Retinal pigment epithelial cell (primary cell): ENCODE results near the gene TAAR8.
"Not testable (repeated sequence)": the region's sequence is repeated elsewhere in the genome, so short reads cannot be mapped to it uniquely, and the experiment has no call there.

Source experiments
- DNase-seq: peaks from one replicate; pipeline ENCODE4 v3.0.0-alpha.2; 2010; ENCODE audit warnings: low read depth
- H3K4me3 ChIP-seq: 2 replicates; pipeline ENCODE4 v1.5.1; 2011; ENCODE audit warnings: mild to moderate bottlenecking, low read length, control low read depth, moderate library complexity
- CTCF ChIP-seq: conservative IDR thresholded peaks from 2 replicates; pipeline ENCODE4 v1.5.1; 2011; ENCODE audit warnings: low read depth, low read length, control low read depth, inconsistent platforms

TAAR8 gene

GRCh38 chr6:132524646-132525045, 27.8 kb upstream of the TAAR8 start:
- TF ChIP-seq CTCF = no peak
- DNase-seq = no peak

GRCh38 chr6:132525866-132526265, 26.6 kb upstream of the TAAR8 start:
- H3K4me3 ChIP-seq = no peak overlapping the region
- TF ChIP-seq CTCF = no peak
- no peak for DNase-seq

More at GRCh38 chr6:132524646-132525045, 27.8 kb upstream of the TAAR8 start:
- no peak overlapping the region for H3K4me3 ChIP-seq

GRCh38 chr6:132526461-132526860, 26.0 kb upstream of the TAAR8 start:
- DNase-seq = no peak
- TF ChIP-seq CTCF = no peak
- no peak overlapping the region for H3K4me3 ChIP-seq

- no peak for TF ChIP-seq CTCF
- DNase-seq = no peak
- H3K4me3 ChIP-seq = no peak overlapping the region
Measured at GRCh38 chr6:132527791-132528190, 24.7 kb upstream of the TAAR8 start.

GRCh38 chr6:132530293-132530974, 22.0 kb upstream of the TAAR8 start:
- H3K4me3 ChIP-seq = no peak overlapping the region
- DNase-seq = no peak
- TF ChIP-seq CTCF = peak; percentile 71

GRCh38 chr6:132534546-132534945, 17.9 kb upstream of the TAAR8 start:
- DNase-seq, H3K4me3 ChIP-seq: not testable (repeated sequence)

- TF ChIP-seq CTCF = no peak
- DNase-seq = no peak
- no peak overlapping the region for H3K4me3 ChIP-seq
Measured at GRCh38 chr6:132537145-132537544, 15.3 kb upstream of the TAAR8 start.
